ENCODE results near the gene BAIAP2. TPM values are rescaled to one million over a fixed set of nuclear protein-coding genes. Genes with fewer than 3 reads are reported as not detected.

Gene BAIAP2
- total RNA-seq, 1 donor from 2014 or later, result 51.4 TPM

- H3K9me3 Mint-ChIP-seq (ENCODE audit: unreplicated experiment), result no peaks in the 10 kb centered on the region
- peaks cover 6% of the 10 kb centered on the region for H3K36me3 ChIP-seq (ENCODE audit: insufficient read depth, low read length)
- H3K4me3 ChIP-seq (ENCODE audit: insufficient read depth, low read depth, low read length), result no peak overlapping the region
- H3K9me3 ChIP-seq (ENCODE audit: insufficient read depth, low read depth, low read length), result no peaks in the 10 kb centered on the region
- no peaks in the 10 kb centered on the region for H3K27me3 ChIP-seq (ENCODE audit: insufficient read depth, low read length)
- no peaks in the 10 kb centered on the region for H3K27me3 Mint-ChIP-seq (ENCODE audit: low read depth, unreplicated experiment)
- H3K4me3 Mint-ChIP-seq (ENCODE audit: unreplicated experiment), result no peak overlapping the region
- peaks cover 7% of the 10 kb centered on the region for H3K36me3 Mint-ChIP-seq (ENCODE audit: low read depth, unreplicated experiment)
- TF ChIP-seq CTCF (IDR thresholded peaks at IDR 0.05; ENCODE audit: insufficient read depth, low read depth, low read length) (no peak), EZH2 (IDR thresholded peaks at IDR 0.05; ENCODE audit: insufficient read depth, low read length) (no peak)
- no peak for FAIRE-seq
- H3K4me1 ChIP-seq (ENCODE audit: insufficient read depth, low read length), result no peaks in the 10 kb centered on the region
- H4K20me1 ChIP-seq (ENCODE audit: insufficient read depth, low read length), result peaks cover 46% of the 10 kb centered on the region
- H3K9ac ChIP-seq (ENCODE audit: low read length), result no peak overlapping the region
- no peak overlapping the region for H3K27ac Mint-ChIP-seq (ENCODE audit: unreplicated experiment)
- H3K4me1 Mint-ChIP-seq (ENCODE audit: low read depth, unreplicated experiment), result no peaks in the 10 kb centered on the region
- H3K79me2 ChIP-seq (ENCODE audit: insufficient read depth, low read length), result peaks cover 10% of the 10 kb centered on the region
- H3K27ac ChIP-seq (ENCODE audit: low read depth, low read length), result no peak overlapping the region
- DNase-seq (ENCODE audit: low read depth), result no peak
- H3K4me2 ChIP-seq (ENCODE audit: low read length), result no peak overlapping the region
- H2AFZ ChIP-seq (ENCODE audit: low read depth, low read length), result no peak overlapping the region
Measured at GRCh38 chr17:81086789-81087551, 52.0 kb downstream of the BAIAP2 start.

GRCh38 chr17:81090361-81091136, 55.6 kb downstream of the BAIAP2 start:
- DNase-seq (ENCODE audit: low read depth) (no peak), FAIRE-seq (no peak)
- no peak overlapping the region for H3K4me3 Mint-ChIP-seq (ENCODE audit: unreplicated experiment)
- no peak overlapping the region for H3K4me3 ChIP-seq (ENCODE audit: insufficient read depth, low read depth, low read length)
- peaks cover 7% of the 10 kb centered on the region for H3K36me3 Mint-ChIP-seq (ENCODE audit: low read depth, unreplicated experiment)
- H2AFZ ChIP-seq (ENCODE audit: low read depth, low read length), result no peak overlapping the region
- peaks cover 30% of the 10 kb centered on the region for H4K20me1 ChIP-seq (ENCODE audit: insufficient read depth, low read length)
- peaks cover 17% of the 10 kb centered on the region for H3K4me1 ChIP-seq (ENCODE audit: insufficient read depth, low read length)
- TF ChIP-seq EZH2 (IDR thresholded peaks at IDR 0.05; ENCODE audit: insufficient read depth, low read length), result no peak
- TF ChIP-seq CTCF (IDR thresholded peaks at IDR 0.05; ENCODE audit: insufficient read depth, low read depth, low read length), result no peak
- H3K9ac ChIP-seq (ENCODE audit: low read length), result no peak overlapping the region
- no peak overlapping the region for H3K27ac ChIP-seq (ENCODE audit: low read depth, low read length)
- H3K79me2 ChIP-seq (ENCODE audit: insufficient read depth, low read length), result no peaks in the 10 kb centered on the region
- peaks cover 11% of the 10 kb centered on the region for H3K4me1 Mint-ChIP-seq (ENCODE audit: low read depth, unreplicated experiment)
- H3K36me3 ChIP-seq (ENCODE audit: insufficient read depth, low read length), result peaks cover 6% of the 10 kb centered on the region
- no peaks in the 10 kb centered on the region for H3K27me3 ChIP-seq (ENCODE audit: insufficient read depth, low read length)
- peak overlapping the region; percentile 84 for H3K27ac Mint-ChIP-seq (ENCODE audit: unreplicated experiment)
- H3K9me3 Mint-ChIP-seq (ENCODE audit: unreplicated experiment), result no peaks in the 10 kb centered on the region
- H3K9me3 ChIP-seq (ENCODE audit: insufficient read depth, low read depth, low read length), result no peaks in the 10 kb centered on the region
- H3K27me3 Mint-ChIP-seq (ENCODE audit: low read depth, unreplicated experiment), result no peaks in the 10 kb centered on the region
- no peak overlapping the region for H3K4me2 ChIP-seq (ENCODE audit: low read length)
